ENCODE data around the gene DNAH17. TPM values are rescaled to one million over a fixed set of nuclear protein-coding genes. Genes with fewer than 3 reads are reported as not detected.

DNAH17 gene
- total RNA-seq, 4 donors from 2014 or later: 0.19 to 0.31 TPM; not detected in 2

DNA sequence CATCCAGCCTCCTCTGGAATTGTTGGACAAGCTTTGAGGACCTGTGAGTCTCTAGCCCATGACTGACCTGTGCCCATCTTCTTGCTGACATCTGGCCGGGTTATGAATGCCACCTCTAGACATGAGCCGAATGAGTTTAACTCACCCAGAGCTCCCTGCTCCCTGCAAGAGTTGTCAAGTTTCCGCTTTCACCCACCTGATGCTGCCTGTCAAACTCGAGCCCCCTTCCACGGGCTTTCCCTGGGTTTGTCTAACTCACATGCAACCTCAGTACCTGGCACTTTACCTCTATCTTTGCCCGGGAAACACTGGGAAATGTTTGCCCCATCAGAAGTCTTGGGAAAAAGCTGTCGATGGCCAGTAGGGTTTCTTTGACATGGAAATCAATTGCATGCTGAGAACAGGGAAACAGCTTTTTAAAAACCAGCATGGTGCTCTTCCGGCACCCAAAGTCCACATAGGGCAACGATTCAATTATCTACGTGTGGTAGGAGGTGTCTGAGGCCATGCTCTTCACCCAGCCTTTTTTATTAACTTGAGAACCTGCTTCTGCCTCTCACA is 33.8 kb upstream of the DNAH17 start:
- DNase-seq: no peak
- no peaks in the 10 kb centered on the region for H3K36me3 ChIP-seq

DNA sequence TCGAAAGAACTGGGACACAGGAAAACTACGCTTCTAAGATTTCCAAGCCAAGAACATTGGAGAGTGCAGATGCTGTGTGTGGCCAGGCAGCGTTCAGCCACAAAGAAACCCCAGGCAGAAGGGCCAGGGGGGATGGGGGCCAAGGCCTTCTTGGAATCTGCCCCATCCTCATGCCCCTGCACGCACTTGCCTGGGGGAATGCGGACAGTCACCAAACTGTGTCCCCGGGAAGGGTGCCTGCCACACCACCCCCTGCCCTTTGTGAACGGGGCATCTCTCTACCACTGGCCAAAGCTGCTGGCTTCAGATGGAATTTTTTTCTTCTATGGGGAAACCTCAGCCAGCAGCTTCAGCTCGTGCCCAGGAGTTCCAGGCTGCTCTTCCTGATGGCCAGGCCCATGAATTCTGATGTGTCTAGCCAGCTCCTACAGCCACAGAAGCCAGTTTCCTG is 32.0 kb upstream of the DNAH17 start:
- TF ChIP-seq, protein P1, sequence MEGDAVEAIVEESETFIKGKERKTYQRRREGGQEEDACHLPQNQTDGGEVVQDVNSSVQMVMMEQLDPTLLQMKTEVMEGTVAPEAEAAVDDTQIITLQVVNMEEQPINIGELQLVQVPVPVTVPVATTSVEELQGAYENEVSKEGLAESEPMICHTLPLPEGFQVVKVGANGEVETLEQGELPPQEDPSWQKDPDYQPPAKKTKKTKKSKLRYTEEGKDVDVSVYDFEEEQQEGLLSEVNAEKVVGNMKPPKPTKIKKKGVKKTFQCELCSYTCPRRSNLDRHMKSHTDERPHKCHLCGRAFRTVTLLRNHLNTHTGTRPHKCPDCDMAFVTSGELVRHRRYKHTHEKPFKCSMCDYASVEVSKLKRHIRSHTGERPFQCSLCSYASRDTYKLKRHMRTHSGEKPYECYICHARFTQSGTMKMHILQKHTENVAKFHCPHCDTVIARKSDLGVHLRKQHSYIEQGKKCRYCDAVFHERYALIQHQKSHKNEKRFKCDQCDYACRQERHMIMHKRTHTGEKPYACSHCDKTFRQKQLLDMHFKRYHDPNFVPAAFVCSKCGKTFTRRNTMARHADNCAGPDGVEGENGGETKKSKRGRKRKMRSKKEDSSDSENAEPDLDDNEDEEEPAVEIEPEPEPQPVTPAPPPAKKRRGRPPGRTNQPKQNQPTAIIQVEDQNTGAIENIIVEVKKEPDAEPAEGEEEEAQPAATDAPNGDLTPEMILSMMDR (IDR thresholded peaks at IDR 0.05): no peak
- no peak for TF ChIP-seq POLR2A (IDR thresholded peaks at IDR 0.05)
- Histone ChIP-seq H3K4me1 (peaks cover 0 to 8% (median 0%) of the 10 kb centered on the region in 3 donors), H3K27me3 (no peaks in the 10 kb centered on the region), H3K36me3 (no peaks in the 10 kb centered on the region), H3K4me3 (no peak overlapping the region), H3K27ac (no peak overlapping the region), H3K9me3 (no peaks in the 10 kb centered on the region)
- WGBS, 2 donors: 64 to 71% methylated on average over 6 to 7 of the region's 8 CpGs
- no peak for DNase-seq
- intact Hi-C loops (cut with DNase I): no loop called here

More for the DNA sequence above, 33.8 kb upstream of the DNAH17 start:
- H3K9me3 ChIP-seq: no peaks in the 10 kb centered on the region
- no peak overlapping the region for H3K27ac ChIP-seq
- WGBS, 2 donors: 66 to 70% methylated on average over 5 to 10 of the region's 10 CpGs
- H3K4me1 ChIP-seq: peaks cover 0 to 8% (median 0%) of the 10 kb centered on the region in 3 donors
- H3K27me3 ChIP-seq: no peaks in the 10 kb centered on the region
- TF ChIP-seq, protein P1 (IDR thresholded peaks at IDR 0.05): no peak
- no peak for TF ChIP-seq POLR2A (IDR thresholded peaks at IDR 0.05)
- intact Hi-C loops (cut with DNase I): no loop called here
- no peak overlapping the region for H3K4me3 ChIP-seq

DNA sequence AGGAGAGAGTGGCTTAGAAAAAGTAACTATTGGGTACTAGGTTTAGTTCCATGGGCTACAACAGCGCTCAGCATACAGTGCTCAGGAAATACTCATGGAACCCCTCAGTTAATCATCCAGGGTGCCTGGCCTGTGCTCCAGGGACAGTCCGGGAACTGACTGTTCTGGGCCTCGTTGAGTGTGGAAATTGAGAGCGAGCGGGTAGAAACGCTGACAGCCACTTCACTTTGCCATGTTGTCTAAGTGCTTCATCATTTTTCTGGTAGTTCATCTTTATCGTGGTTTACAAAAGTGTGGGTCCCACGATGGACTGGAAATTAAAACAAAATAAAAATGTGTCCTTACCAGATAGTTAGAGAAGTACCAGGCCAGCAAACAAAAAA is 31.6 kb upstream of the DNAH17 start:
- Histone ChIP-seq H3K36me3 (no peaks in the 10 kb centered on the region), H3K9me3 (no peaks in the 10 kb centered on the region), H3K4me3 (no peak overlapping the region), H3K27me3 (peaks cover 0 to 2% (median 0%) of the 10 kb centered on the region in 4 donors), H3K27ac (no peak overlapping the region), H3K4me1 (peaks cover 0 to 8% (median 0%) of the 10 kb centered on the region in 3 donors)
- 85 to 96% methylated on average over 8 of the region's 8 CpGs for WGBS, 2 donors
- intact Hi-C loops (cut with DNase I): no loop called here
- TF ChIP-seq POLR2A (IDR thresholded peaks at IDR 0.05): no peak
- TF ChIP-seq, protein P1 (IDR thresholded peaks at IDR 0.05): no peak
- DNase-seq: no peak

DNA sequence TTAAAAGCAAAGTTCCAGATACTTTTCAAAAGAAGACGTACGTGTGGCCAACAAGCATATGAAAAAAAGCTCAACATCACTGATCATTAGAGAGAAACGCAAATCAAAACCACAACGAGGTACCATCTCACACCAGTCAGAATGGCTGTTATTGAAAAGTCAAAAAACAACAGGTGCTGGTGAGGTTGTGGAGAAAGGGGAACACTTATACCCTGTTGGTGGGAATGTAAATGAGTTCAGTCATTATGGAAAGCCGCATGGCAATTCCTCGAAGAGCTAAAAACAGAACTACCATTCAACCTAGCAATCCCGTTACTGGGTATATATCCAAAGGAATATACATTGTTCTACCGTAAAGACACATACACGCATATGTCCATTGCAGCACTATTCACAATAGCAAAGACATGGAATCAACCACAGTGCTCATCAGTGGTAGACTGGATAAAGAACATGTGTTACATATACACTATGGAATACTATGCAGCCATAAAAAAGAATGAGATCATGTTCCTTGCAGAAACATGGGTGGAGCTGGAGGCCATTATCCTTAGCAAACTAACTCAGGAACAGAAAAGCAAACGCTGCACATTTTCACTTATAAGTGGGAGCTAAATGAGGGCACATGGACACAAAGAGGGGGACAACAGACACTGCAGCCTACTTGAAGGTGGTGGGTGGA is 31.1 kb upstream of the DNAH17 start:
- no peaks in the 10 kb centered on the region for H3K9me3 ChIP-seq
- whole genome bisulfite sequencing, 2 donors: 91 to 93% methylated on average over 10 of the region's 10 CpGs
- H3K36me3 ChIP-seq: no peaks in the 10 kb centered on the region
- peaks cover 0 to 8% (median 0%) of the 10 kb centered on the region in 3 donors for H3K4me1 ChIP-seq
- no peak for DNase-seq
- peaks cover 0 to 7% (median 0%) of the 10 kb centered on the region in 4 donors for H3K27me3 ChIP-seq
- no peak for TF ChIP-seq POLR2A (IDR thresholded peaks at IDR 0.05)
- TF ChIP-seq, protein P1 (IDR thresholded peaks at IDR 0.05): no peak
- H3K27ac ChIP-seq: no peak overlapping the region
- intact Hi-C loops (cut with DNase I): no loop called here
- H3K4me3 ChIP-seq: no peak overlapping the region

DNA sequence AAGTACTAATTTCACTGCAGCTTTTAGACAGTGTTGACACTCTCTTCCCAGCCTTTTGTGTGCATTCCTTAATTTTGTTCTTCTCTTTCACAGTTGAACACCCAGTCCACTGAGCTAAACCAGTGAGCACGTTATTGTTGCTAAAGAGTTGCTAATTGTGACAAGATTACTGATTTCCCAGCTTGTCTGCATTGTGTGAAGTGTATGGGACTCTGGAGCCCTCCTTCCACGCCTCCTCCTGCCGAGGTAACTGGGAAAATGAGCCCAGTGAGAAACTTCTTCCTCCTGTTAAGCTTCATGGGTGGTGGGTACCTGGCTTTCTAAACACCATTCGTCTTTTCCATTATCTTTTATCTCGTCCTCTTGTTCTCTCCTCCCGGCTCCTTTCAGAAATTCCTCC is 29.8 kb upstream of the DNAH17 start:
- TF ChIP-seq POLR2A (IDR thresholded peaks at IDR 0.05): no peak
- TF ChIP-seq, protein P1 (IDR thresholded peaks at IDR 0.05): no peak
- intact Hi-C loops (cut with DNase I): no loop called here
- H3K27me3 ChIP-seq: peaks cover 0 to 11% (median 0%) of the 10 kb centered on the region in 4 donors
- H3K9me3 ChIP-seq: no peaks in the 10 kb centered on the region
- WGBS, 2 donors: 66 to 67% methylated on average over 6 of the region's 6 CpGs
- no peak overlapping the region for H3K27ac ChIP-seq
- no peak overlapping the region for H3K4me3 ChIP-seq
- DNase-seq: no peak
- peaks cover 0 to 7% (median 0%) of the 10 kb centered on the region in 3 donors for H3K4me1 ChIP-seq
- H3K36me3 ChIP-seq: no peaks in the 10 kb centered on the region

All from esophagus squamous epithelium (tissue), 5 donors.